ENCODE data around the gene PCBP1. TPM values are rescaled to one million over a fixed set of nuclear protein-coding genes. Genes with fewer than 3 reads are reported as not detected.
A peak's percentile ranks its signal among the peaks of the same experiment; 100 is the strongest.
"Not testable (repeated sequence)": the region's sequence is repeated elsewhere in the genome, so short reads cannot be mapped to it uniquely, and the experiment has no call there.

PCBP1 gene
- polyA plus RNA-seq, 1 experiment = 63.8 TPM

GRCh38 chr2:70103531-70104061 lies 16.3 kb downstream of the PCBP1 start:
- no peaks in the 10 kb centered on the region; the same call in 1 of the 2 replicates for H3K9me3 ChIP-seq (ENCODE audit: control insufficient read depth, insufficient read depth, low read length)
- H3K4me3 ChIP-seq (ENCODE audit: low read depth, low read length) = no peak overlapping the region
- no peak overlapping the region for H3K27ac ChIP-seq (ENCODE audit: low read depth, low read length)
- no peaks in the 10 kb centered on the region for H3K27me3 ChIP-seq (ENCODE audit: control insufficient read depth, insufficient read depth, low read length)
- TF ChIP-seq CTCF (IDR thresholded peaks at IDR 0.05; ENCODE audit: low read depth, low read length) = no peak
- no peak for DNase-seq (ENCODE audit: low read depth, low spot score)
- ChIA-PET POLR2A (no interaction called here), CTCF (interaction anchor here (0.5 to 1.4 kb wide), 3 partner anchors 21 to 191 kb away, joined by 3 to 6 read pairs (median 3); no protein-coding TSS in a partner anchor)

GRCh38 chr2:70104231-70105111 lies 17.2 kb downstream of the PCBP1 start:
- DNase-seq (ENCODE audit: low read depth, low spot score) = peak; percentile 34
- CTCF ChIA-PET = interaction anchor here (1.2 to 1.4 kb wide), 2 partner anchors 34 to 192 kb away, joined by 3 to 6 read pairs; no protein-coding TSS in a partner anchor
- no peak for TF ChIP-seq CTCF (IDR thresholded peaks at IDR 0.05; ENCODE audit: low read depth, low read length)
- POLR2A ChIA-PET = no interaction called here
- Histone ChIP-seq H3K4me3 (ENCODE audit: low read depth, low read length) (no peak overlapping the region), H3K27ac (ENCODE audit: low read depth, low read length) (no peak overlapping the region), H3K27me3 (ENCODE audit: control insufficient read depth, insufficient read depth, low read length) (no peaks in the 10 kb centered on the region), H3K9me3 (ENCODE audit: control insufficient read depth, insufficient read depth, low read length) (no peaks in the 10 kb centered on the region; the same call in 1 of the 2 replicates)

GRCh38 chr2:70106138-70106537 lies 18.9 kb downstream of the PCBP1 start:
- not testable (repeated sequence) for H3K4me3 ChIP-seq (ENCODE audit: low read depth, low read length); H3K27me3 ChIP-seq (ENCODE audit: control insufficient read depth, insufficient read depth, low read length); H3K27ac ChIP-seq (ENCODE audit: low read depth, low read length); H3K9me3 ChIP-seq (ENCODE audit: control insufficient read depth, insufficient read depth, low read length); DNase-seq (ENCODE audit: low read depth, low spot score)
- ChIA-PET POLR2A (interaction anchor here (0.8 kb wide), 1 partner anchor 18 kb away, joined by 7 read pairs; no protein-coding TSS in a partner anchor), CTCF (interaction anchor here (0.7 kb wide), 1 partner anchor 49 kb away, joined by 3 read pairs; no protein-coding TSS in a partner anchor)

- POLR2A ChIA-PET = interaction anchor here (1.5 kb wide), 1 partner anchor 14 kb away, joined by 7 read pairs; no protein-coding TSS in a partner anchor
- CTCF ChIA-PET; H3K27ac ChIP-seq (ENCODE audit: low read depth, low read length); H3K27me3 ChIP-seq (ENCODE audit: control insufficient read depth, insufficient read depth, low read length); H3K9me3 ChIP-seq (ENCODE audit: control insufficient read depth, insufficient read depth, low read length); H3K4me3 ChIP-seq (ENCODE audit: low read depth, low read length); DNase-seq (ENCODE audit: low read depth, low spot score): not testable (repeated sequence)
Measured at GRCh38 chr2:70110397-70110796, 23.1 kb downstream of the PCBP1 start.

- CTCF ChIA-PET = interaction anchor here (0.7 kb wide), 1 partner anchor 11 kb away, joined by 3 read pairs; no protein-coding TSS in a partner anchor
- no peak for TF ChIP-seq CTCF (IDR thresholded peaks at IDR 0.05; ENCODE audit: low read depth, low read length)
- Histone ChIP-seq H3K27ac (ENCODE audit: low read depth, low read length) (peak overlapping the region; percentile 58), H3K4me3 (ENCODE audit: low read depth, low read length) (no peak overlapping the region), H3K27me3 (ENCODE audit: control insufficient read depth, insufficient read depth, low read length) (no peaks in the 10 kb centered on the region), H3K9me3 (ENCODE audit: control insufficient read depth, insufficient read depth, low read length) (no peaks in the 10 kb centered on the region; the same call in 1 of the 2 replicates)
- POLR2A ChIA-PET = no interaction called here
- DNase-seq (ENCODE audit: low read depth, low spot score) = no peak
Measured at GRCh38 chr2:70111752-70112591, 24.7 kb downstream of the PCBP1 start.

Measured in AG04450 (cell line).